Sigmoid colon (tissue), 7 donors: Measurements from ENCODE around the gene WASHC3. TPM values are rescaled to one million over a fixed set of nuclear protein-coding genes. Genes with fewer than 3 reads are reported as not detected.

Experiments
- DNase-seq: peaks from one replicate; pipeline ENCODE4 v3.0.0-alpha.2; 2019
- H3K27ac ChIP-seq, 4 donors: fragments of 200-600 bp; sonication (generic); one replicate each; pipeline ENCODE4 v1.5.1; 2016 to 2019; ENCODE audit warnings: mild to moderate bottlenecking in 1 of 4
- H3K27me3 ChIP-seq, 3 donors: fragments of 200-600 bp; sonication (generic); one replicate each; pipeline ENCODE4 v1.5.1; 2019; ENCODE audit warnings: mild to moderate bottlenecking in 1 of 3
- H3K36me3 ChIP-seq, 4 donors: fragments of 200-600 bp; sonication (generic); one replicate each; pipeline ENCODE4 v1.5.1; 2016 to 2019
- H3K4me1 ChIP-seq, 4 donors: fragments of 200-600 bp; sonication (generic); one replicate each; pipeline ENCODE4 v1.5.1; 2017 to 2019
- H3K4me3 ChIP-seq, 4 donors: fragments of 200-600 bp; sonication (generic); one replicate each; pipeline ENCODE4 v1.5.1; 2017 to 2019; ENCODE audit warnings: mild to moderate bottlenecking in 2 of 4, moderate library complexity in 1 of 4
- H3K9me3 ChIP-seq, 4 donors: fragments of 200-600 bp in 3 of 4; sonication (generic) in 3 of 4; one replicate each; pipeline versions ENCODE4 v1.5.1 to v1.6.1; 2013 to 2019
- EP300 ChIP-seq, 4 donors: sonication (generic); formaldehyde crosslinking; IDR thresholded peaks; one replicate each; pipeline ENCODE4 v1.6.1; 2017; ENCODE audit warnings: antibody characterized with exemption in 4 of 4
- POLR2A ChIP-seq, 2 donors: fragments of 450-650 bp; IDR thresholded peaks; one replicate each; pipeline ENCODE4 v1.6.1; 2016; ENCODE audit warnings: antibody characterized with exemption in 2 of 2, mild to moderate bottlenecking in 2 of 2, moderate library complexity in 2 of 2
- POLR2AphosphoS5 ChIP-seq, 4 donors: sonication (generic); formaldehyde crosslinking; IDR thresholded peaks; one replicate each; pipeline ENCODE4 v1.6.1; 2017; ENCODE audit warnings: antibody characterized with exemption in 4 of 4
- WGBS, 2 donors: extraction: QIAGEN DNeasy Blood & Tissue Kit; methylation state at CpG; one replicate each; pipeline ENCODE4 v1.1.7; 2013; 5-methylcytosine and 5-hydroxymethylcytosine counted together
- intact Hi-C: fragments of 100-400 bp; cut with DNase I; formaldehyde crosslinking; loops from one replicate; pipeline ENCODE4 v1.15.1; 2023
- polyA plus RNA-seq, 3 donors: library from polyadenylated mRNA; stranded (reverse); fragments of 200-250 nt; gene quantifications; one replicate each; pipeline ENCODE4 v1.2.3, GENCODE V29; 2013
- total RNA-seq, 4 donors: library from RNA; depleted of rRNA; stranded (reverse); fragments of >200 nt; gene quantifications; one replicate each; pipeline ENCODE4 v1.1.0, GENCODE V29; 2016
- TF ChIP-seq, protein P1 (sequence below), 4 experiments: fragments of 450-650 bp in 3 of 4; fragments of 200-600 bp in 1 of 4; IDR thresholded peaks; one replicate each; pipeline ENCODE4 v1.5.1; 2016 to 2019; ENCODE audit warnings: antibody characterized with exemption in 4 of 4, mild to moderate bottlenecking in 3 of 4, moderate library complexity in 2 of 4
- donor health status: healthy with polysubstance abuse.
- donor health status: Bipolar disorder and iron deficiency.
- donor health status: healthy.

WASHC3 gene
- total and polyA plus RNA-seq, 7 donors = 45.0 to 115 (median 90.0) TPM

GRCh38 chr12:102061096-102061559 is 663 bp downstream of the WASHC3 start:
- TF ChIP-seq POLR2A (IDR thresholded peaks at IDR 0.05) (no peak), POLR2AphosphoS5 (IDR thresholded peaks at IDR 0.05) (no peak), EP300 (IDR thresholded peaks at IDR 0.05) (no peak)
- TF ChIP-seq, protein P1, sequence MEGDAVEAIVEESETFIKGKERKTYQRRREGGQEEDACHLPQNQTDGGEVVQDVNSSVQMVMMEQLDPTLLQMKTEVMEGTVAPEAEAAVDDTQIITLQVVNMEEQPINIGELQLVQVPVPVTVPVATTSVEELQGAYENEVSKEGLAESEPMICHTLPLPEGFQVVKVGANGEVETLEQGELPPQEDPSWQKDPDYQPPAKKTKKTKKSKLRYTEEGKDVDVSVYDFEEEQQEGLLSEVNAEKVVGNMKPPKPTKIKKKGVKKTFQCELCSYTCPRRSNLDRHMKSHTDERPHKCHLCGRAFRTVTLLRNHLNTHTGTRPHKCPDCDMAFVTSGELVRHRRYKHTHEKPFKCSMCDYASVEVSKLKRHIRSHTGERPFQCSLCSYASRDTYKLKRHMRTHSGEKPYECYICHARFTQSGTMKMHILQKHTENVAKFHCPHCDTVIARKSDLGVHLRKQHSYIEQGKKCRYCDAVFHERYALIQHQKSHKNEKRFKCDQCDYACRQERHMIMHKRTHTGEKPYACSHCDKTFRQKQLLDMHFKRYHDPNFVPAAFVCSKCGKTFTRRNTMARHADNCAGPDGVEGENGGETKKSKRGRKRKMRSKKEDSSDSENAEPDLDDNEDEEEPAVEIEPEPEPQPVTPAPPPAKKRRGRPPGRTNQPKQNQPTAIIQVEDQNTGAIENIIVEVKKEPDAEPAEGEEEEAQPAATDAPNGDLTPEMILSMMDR (IDR thresholded peaks at IDR 0.05) = no peak
- Histone ChIP-seq H3K4me3 (peak overlapping the region; percentile 84 to 92 (median 88)), H3K4me1 (peaks cover 0 to 9% (median 6%) of the 10 kb centered on the region in 4 donors), H3K27ac (peak overlapping the region; percentile 90 to 93 (median 91)), H3K36me3 (peaks cover 0 to 22% (median 0%) of the 10 kb centered on the region in 4 donors), H3K9me3 (no peaks in the 10 kb centered on the region), H3K27me3 (no peaks in the 10 kb centered on the region)
- 12 to 13% methylated on average over 9 of the region's 9 CpGs for WGBS, 2 donors
- no peak for DNase-seq
- intact Hi-C loops = loop anchor here (5.0 to 10.0 kb wide), 3 partner anchors 56 to 424 kb away; partner anchors contain the start of gene IGF1

GRCh38 chr12:102059343-102059742 is 2.4 kb downstream of the WASHC3 start:
- Histone ChIP-seq H3K4me1 (peaks cover 0 to 9% (median 6%) of the 10 kb centered on the region in 4 donors), H3K36me3 (peaks cover 0 to 37% (median 3%) of the 10 kb centered on the region in 4 donors), H3K27ac (no peak overlapping the region), H3K4me3 (no peak overlapping the region), H3K27me3 (no peaks in the 10 kb centered on the region), H3K9me3 (no peaks in the 10 kb centered on the region)
- DNase-seq = no peak
- intact Hi-C loops = no loop called here
- TF ChIP-seq POLR2AphosphoS5 (IDR thresholded peaks at IDR 0.05) (no peak), POLR2A (IDR thresholded peaks at IDR 0.05) (no peak), EP300 (IDR thresholded peaks at IDR 0.05) (no peak)
- TF ChIP-seq, protein P1 (IDR thresholded peaks at IDR 0.05) = no peak

DNA sequence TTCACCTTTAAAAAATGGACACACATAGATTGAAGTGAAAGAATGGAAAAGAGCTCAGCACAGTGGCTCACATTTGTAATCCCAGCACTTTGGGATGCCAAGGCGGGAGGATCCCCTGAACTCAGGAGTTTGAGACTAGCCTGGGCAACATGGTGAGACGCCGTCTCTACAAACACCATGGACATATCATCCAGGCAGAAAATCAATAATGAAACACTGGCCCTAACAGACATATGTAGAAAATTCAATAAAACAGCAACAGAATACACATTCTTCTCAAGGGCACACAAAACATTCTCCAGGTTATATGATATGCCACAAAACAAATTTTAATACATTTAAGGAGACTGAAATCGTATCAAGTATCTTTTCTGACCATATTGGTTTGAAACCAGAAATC is 7.4 kb downstream of the WASHC3 start:
- Histone ChIP-seq H3K4me3 (no peak overlapping the region), H3K36me3 (peaks cover 4 to 73% (median 7%) of the 10 kb centered on the region in 4 donors), H3K4me1 (peaks cover 0 to 6% (median 0%) of the 10 kb centered on the region in 4 donors), H3K9me3 (no peaks in the 10 kb centered on the region), H3K27me3 (no peaks in the 10 kb centered on the region), H3K27ac (no peak overlapping the region)
- 97% methylated on average over 4 of the region's 4 CpGs for WGBS, 2 donors
- intact Hi-C loops = no loop called here
- TF ChIP-seq, protein P1 (IDR thresholded peaks at IDR 0.05) = no peak
- TF ChIP-seq POLR2A (IDR thresholded peaks at IDR 0.05) (no peak), POLR2AphosphoS5 (IDR thresholded peaks at IDR 0.05) (no peak), EP300 (IDR thresholded peaks at IDR 0.05) (no peak)
- DNase-seq = no peak

- Histone ChIP-seq H3K4me3 (no peak overlapping the region), H3K4me1 (peaks cover 0 to 6% (median 0%) of the 10 kb centered on the region in 4 donors), H3K27ac (no peak overlapping the region), H3K27me3 (no peaks in the 10 kb centered on the region), H3K9me3 (no peaks in the 10 kb centered on the region), H3K36me3 (peaks cover 8 to 73% (median 13%) of the 10 kb centered on the region in 4 donors)
- DNase-seq = peak; percentile 63
- TF ChIP-seq POLR2AphosphoS5 (IDR thresholded peaks at IDR 0.05) = no peak
- TF ChIP-seq, protein P1 (IDR thresholded peaks at IDR 0.05) = no peak
- TF ChIP-seq EP300 (IDR thresholded peaks at IDR 0.05) = no peak
- TF ChIP-seq POLR2A (IDR thresholded peaks at IDR 0.05) = no peak
- intact Hi-C loops = no loop called here
Measured at GRCh38 chr12:102053062-102053349, 8.8 kb downstream of the WASHC3 start.
